Muscle of leg (tissue), 11 donors: Measurements from ENCODE around the gene CLEC12A. TPM values are rescaled to one million over a fixed set of nuclear protein-coding genes. Genes with fewer than 3 reads are reported as not detected.
"Not testable (repeated sequence)": the region's sequence is repeated elsewhere in the genome, so short reads cannot be mapped to it uniquely, and the experiment has no call there.

Source experiments
- DNase-seq: peaks from one replicate; pipeline ENCODE4 v3.0.0; 2013
- H3K27ac ChIP-seq: one replicate; pipeline ENCODE4 v1.5.1; 2013; ENCODE audit warnings: mild to moderate bottlenecking, low read length, control low read depth
- H3K27me3 ChIP-seq: one replicate; pipeline ENCODE4 v1.6.1; 2013; ENCODE audit warnings: low read length; ENCODE audit not compliant: control insufficient read depth, insufficient read depth
- H3K36me3 ChIP-seq: one replicate; pipeline ENCODE4 v1.6.1; 2013; ENCODE audit warnings: low read length; ENCODE audit not compliant: control insufficient read depth, insufficient read depth
- H3K4me1 ChIP-seq: one replicate; pipeline ENCODE4 v1.6.1; 2013; ENCODE audit warnings: low read length; ENCODE audit not compliant: control insufficient read depth, insufficient read depth
- H3K4me3 ChIP-seq: one replicate; pipeline ENCODE4 v1.5.1; 2013; ENCODE audit warnings: low read length, control low read depth
- H3K9me3 ChIP-seq: replicated peaks from 2 replicates; pipeline ENCODE4 v1.6.1; 2013; ENCODE audit warnings: low read depth, low read length; ENCODE audit not compliant: control insufficient read depth
- WGBS: methylation state at CpG from one replicate; pipeline ENCODE4 v1.1.5; 2013; ENCODE audit warnings: missing lambda C conversion rate; ENCODE audit not compliant: insufficient coverage; 5-methylcytosine and 5-hydroxymethylcytosine counted together
- polyA plus RNA-seq, 8 donors: library from polyadenylated mRNA; unstranded; fragments of 120-200 nt; gene quantifications; one replicate each; pipeline versions ENCODE4 v1.2.1 to v1.2.3, GENCODE V29; 2013; ENCODE audit warnings: inconsistent platforms in 1 of 8, low replicate concordance in 1 of 8; ENCODE audit not compliant: insufficient read length in 8 of 8, insufficient read depth in 1 of 8
- total RNA-seq: library from RNA; stranded (reverse); fragments of 120-200 nt; gene quantifications from one replicate; pipeline ENCODE4 v1.2.4, GENCODE V29; 2013

CLEC12A gene
- total and polyA plus RNA-seq, 9 donors = 0.13 to 0.95 (median 0.49) TPM

- WGBS = no CpG with 5 or more reads among the region's 3 CpGs
- Histone ChIP-seq H3K4me3 (no peak within 1 kb of the TSS), H3K27me3 (no peaks in the 10 kb centered on the region), H3K9me3 (no peaks in the 10 kb centered on the region), H3K36me3 (no peaks in the 10 kb centered on the region), H3K27ac (no peak within 1 kb of the TSS), H3K4me1 (no peaks in the 10 kb centered on the region)
- DNase-seq = no peak
Observed at GRCh38 chr12:9999016-9999415, 27.8 kb downstream of the CLEC12A start, which contains the start of gene CLEC1B. Gene CLEC1B (minus strand): TSS chr12:9999121. CDS start chr12:9999100, 21 bp downstream.

GRCh38 chr12:10001171-10001776 is 30.1 kb downstream of the CLEC12A start:
- H3K36me3 ChIP-seq = no peaks in the 10 kb centered on the region
- no peak overlapping the region for H3K27ac ChIP-seq
- no peak overlapping the region for H3K4me3 ChIP-seq
- no peaks in the 10 kb centered on the region for H3K4me1 ChIP-seq
- 40% methylated on average over 1 of the region's 4 CpGs for WGBS
- DNase-seq = no peak
- no peaks in the 10 kb centered on the region for H3K9me3 ChIP-seq
- no peaks in the 10 kb centered on the region for H3K27me3 ChIP-seq

- WGBS = no CpG with 5 or more reads among the region's 6 CpGs
- Histone ChIP-seq H3K27ac (no peak overlapping the region), H3K36me3 (no peaks in the 10 kb centered on the region), H3K4me1 (no peaks in the 10 kb centered on the region), H3K4me3 (no peak overlapping the region), H3K9me3 (no peaks in the 10 kb centered on the region), H3K27me3 (no peaks in the 10 kb centered on the region)
- no peak for DNase-seq
Observed at GRCh38 chr12:10012630-10013330, 41.6 kb downstream of the CLEC12A start.

GRCh38 chr12:10015450-10015849 is 44.2 kb downstream of the CLEC12A start:
- Histone ChIP-seq H3K9me3 (no peaks in the 10 kb centered on the region), H3K27ac (no peak overlapping the region), H3K36me3 (no peaks in the 10 kb centered on the region), H3K4me1 (no peaks in the 10 kb centered on the region), H3K4me3 (no peak overlapping the region), H3K27me3 (no peaks in the 10 kb centered on the region)
- DNase-seq = no peak
- no CpG with 5 or more reads among the region's 4 CpGs for WGBS

- H3K4me1 ChIP-seq = no peaks in the 10 kb centered on the region
- DNase-seq = no peak
- no peak overlapping the region for H3K4me3 ChIP-seq
- H3K27ac ChIP-seq = no peak overlapping the region
- no peaks in the 10 kb centered on the region for H3K36me3 ChIP-seq
- H3K9me3 ChIP-seq = no peaks in the 10 kb centered on the region
- 27% methylated on average over 1 of the region's 1 CpG for WGBS
- no peaks in the 10 kb centered on the region for H3K27me3 ChIP-seq
Observed at GRCh38 chr12:10016881-10017280, 45.7 kb downstream of the CLEC12A start.

GRCh38 chr12:10018386-10018785 is 47.2 kb downstream of the CLEC12A start:
- no CpG with 5 or more reads among the region's 5 CpGs for WGBS
- Histone ChIP-seq H3K27me3 (no peaks in the 10 kb centered on the region), H3K27ac (no peak overlapping the region), H3K36me3 (no peaks in the 10 kb centered on the region), H3K4me1 (no peaks in the 10 kb centered on the region), H3K9me3 (no peaks in the 10 kb centered on the region), H3K4me3 (no peak overlapping the region)
- DNase-seq = peak; percentile 14

GRCh38 chr12:10021342-10021741 is 50.1 kb downstream of the CLEC12A start:
- DNase-seq = no peak
- Histone ChIP-seq H3K27ac (no peak overlapping the region), H3K4me3 (no peak overlapping the region), H3K36me3 (no peaks in the 10 kb centered on the region), H3K4me1 (no peaks in the 10 kb centered on the region), H3K27me3 (no peaks in the 10 kb centered on the region), H3K9me3 (no peaks in the 10 kb centered on the region)
- WGBS = no CpG with 5 or more reads among the region's 3 CpGs

GRCh38 chr12:10025236-10025635 is 54.0 kb downstream of the CLEC12A start:
- Histone ChIP-seq H3K27me3 (no peaks in the 10 kb centered on the region), H3K27ac (no peak overlapping the region), H3K4me3 (no peak overlapping the region), H3K4me1 (no peaks in the 10 kb centered on the region), H3K9me3 (no peaks in the 10 kb centered on the region), H3K36me3 (no peaks in the 10 kb centered on the region)
- DNase-seq = no peak
- no CpG with 5 or more reads among the region's 3 CpGs for WGBS

GRCh38 chr12:10026666-10027065 is 55.5 kb downstream of the CLEC12A start:
- H3K4me3 ChIP-seq, H3K9me3 ChIP-seq, H3K27me3 ChIP-seq, H3K4me1 ChIP-seq, DNase-seq, H3K27ac ChIP-seq, H3K36me3 ChIP-seq: not testable (repeated sequence)
- 100% methylated on average over 1 of the region's 4 CpGs for WGBS

- Histone ChIP-seq H3K9me3 (no peaks in the 10 kb centered on the region), H3K4me3 (no peak overlapping the region), H3K4me1 (no peaks in the 10 kb centered on the region), H3K36me3 (no peaks in the 10 kb centered on the region), H3K27me3 (no peaks in the 10 kb centered on the region), H3K27ac (no peak overlapping the region)
- 65% methylated on average over 3 of the region's 3 CpGs for WGBS
- no peak for DNase-seq
Observed at GRCh38 chr12:10027311-10027710, 56.1 kb downstream of the CLEC12A start.
